Neural progenitor cell (in vitro differentiated cells): ENCODE results near the gene TNIP2.
"Not testable (repeated sequence)": the region's sequence is repeated elsewhere in the genome, so short reads cannot be mapped to it uniquely, and the experiment has no call there.

ENCODE experiments used
- CTCF ChIP-seq: fragments of 200-600 bp; sonication (generic); IDR thresholded peaks from 2 replicates; pipeline ENCODE4 v1.5.1; 2017; ENCODE audit warnings: antibody characterized with exemption, mild to moderate bottlenecking
- EZH2 ChIP-seq: fragments of 200-600 bp; sonication (generic); IDR thresholded peaks from 2 replicates; pipeline ENCODE4 v1.6.1; 2017; ENCODE audit warnings: antibody characterized with exemption, mild to moderate bottlenecking, moderate library complexity

- TF ChIP-seq EZH2, CTCF: not testable (repeated sequence)
Observed at GRCh38 chr4:2762486-2763370, 6.6 kb upstream of the TNIP2 start.
